HG03565 (cell line): ENCODE results near the gene MSH5.
A peak's percentile ranks its signal among the peaks of the same experiment; 100 is the strongest.

Source experiments
- ATAC-seq: cut with Tn5 transposase; IDR thresholded peaks from one replicate; pipeline ENCODE4 v1.9.1; 2021; ENCODE audit warnings: mild to moderate bottlenecking, moderate library complexity; ENCODE audit not compliant: unreplicated experiment

MSH5 gene

DNA sequence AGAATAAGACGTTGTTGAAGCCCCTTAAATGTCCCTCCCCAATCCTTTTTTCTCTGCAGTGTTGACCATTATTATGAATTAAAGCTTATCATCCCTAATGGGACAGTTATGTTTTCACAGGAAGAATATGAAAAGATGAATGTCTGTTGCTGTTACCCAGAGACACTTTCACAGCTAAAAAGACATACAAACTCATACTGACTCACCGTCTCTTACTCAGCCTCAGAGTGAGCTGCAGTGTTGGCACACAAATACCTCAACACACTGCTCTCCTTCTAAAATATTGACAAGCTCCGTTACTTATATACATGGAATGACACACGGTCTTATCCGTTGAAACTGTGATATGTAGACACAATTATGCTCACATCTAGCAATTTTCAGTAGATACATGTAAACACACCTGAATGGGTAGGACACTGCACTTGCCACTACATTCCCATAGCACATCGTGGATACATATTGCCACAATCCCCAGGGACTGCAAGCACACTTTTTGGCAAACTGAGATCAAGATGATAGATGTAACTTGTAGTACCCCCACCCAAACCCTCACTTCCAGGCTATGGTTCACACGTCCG lies 13.0 kb downstream of the MSH5 start:
- no peak for ATAC-seq

DNA sequence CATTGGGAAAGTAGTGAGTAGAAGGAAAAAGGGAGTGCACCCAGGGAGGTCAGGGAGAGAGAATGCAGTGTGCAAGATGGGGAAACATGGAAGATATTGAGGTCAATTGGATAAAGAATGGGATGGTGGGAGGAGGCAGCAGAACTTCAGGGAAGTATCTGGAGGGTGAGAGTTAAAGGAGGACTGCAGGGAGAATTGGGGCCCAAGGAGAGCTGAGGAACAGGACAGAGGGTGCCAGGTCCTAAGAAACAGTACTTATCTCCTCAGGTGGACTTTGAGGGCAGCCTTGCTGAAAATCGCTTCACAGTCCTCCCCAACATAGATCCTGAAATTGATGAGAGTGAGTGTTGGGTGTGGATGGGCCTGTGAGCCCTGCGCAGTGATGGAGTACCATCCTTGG lies 18.5 kb downstream of the MSH5 start:
- no peak for ATAC-seq

DNA sequence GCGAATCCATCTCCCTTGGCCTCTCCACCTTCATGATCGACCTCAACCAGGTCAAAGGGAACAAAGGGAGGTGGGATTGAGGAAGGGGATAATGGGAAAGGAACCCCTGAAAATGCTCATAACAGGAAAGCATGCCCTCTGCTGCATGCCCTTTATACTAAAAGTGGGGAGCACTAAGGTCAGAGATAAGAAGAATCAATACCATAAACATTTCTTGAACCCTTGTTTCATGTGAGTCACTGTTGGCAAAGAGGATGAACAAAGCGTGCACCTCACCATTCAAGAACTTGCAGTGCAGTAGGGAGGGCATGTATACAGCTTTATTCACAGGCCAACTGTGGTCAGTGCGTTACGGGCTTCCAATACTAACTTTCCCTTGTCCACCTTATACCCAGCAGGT lies 21.0 kb downstream of the MSH5 start:
- ATAC-seq = no peak

DNA sequence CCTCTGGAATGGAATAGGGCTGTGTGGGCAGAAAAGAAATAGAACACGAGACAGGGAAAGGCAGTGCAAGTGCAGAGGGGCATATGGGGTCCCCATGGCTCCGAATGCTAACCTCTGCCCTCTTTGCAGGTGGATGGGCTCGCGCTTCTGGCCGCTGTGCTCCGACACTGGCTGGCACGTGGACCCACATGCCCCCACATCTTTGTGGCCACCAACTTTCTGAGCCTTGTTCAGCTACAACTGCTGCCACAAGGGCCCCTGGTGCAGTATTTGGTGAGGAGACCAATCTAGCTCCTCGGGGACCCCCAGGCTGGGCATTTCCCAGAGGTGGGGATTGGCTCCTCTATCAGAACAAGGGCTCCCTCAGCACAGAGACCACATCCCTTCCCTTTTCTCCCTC lies 21.5 kb downstream of the MSH5 start:
- no peak for ATAC-seq

DNA sequence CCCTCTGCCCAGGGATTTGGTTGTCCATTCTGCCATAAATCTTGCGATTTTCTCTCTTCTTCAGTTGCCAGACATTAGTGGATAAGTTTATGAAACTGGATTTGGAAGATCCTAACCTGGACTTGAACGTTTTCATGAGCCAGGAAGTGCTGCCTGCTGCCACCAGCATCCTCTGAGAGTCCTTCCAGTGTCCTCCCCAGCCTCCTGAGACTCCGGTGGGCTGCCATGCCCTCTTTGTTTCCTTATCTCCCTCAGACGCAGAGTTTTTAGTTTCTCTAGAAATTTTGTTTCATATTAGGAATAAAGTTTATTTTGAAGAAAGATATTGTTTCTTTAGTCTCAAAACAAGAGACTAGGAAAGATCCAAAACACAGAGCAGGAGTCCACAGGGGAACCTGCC lies 22.6 kb downstream of the MSH5 start, which contains the start of gene SAPCD1:
Gene SAPCD1, plus strand, starts transcription at position 301 of the 400 bp plus-strand sequence. CDS start 399 bp downstream, outside the sequence.
- no peak for ATAC-seq

DNA sequence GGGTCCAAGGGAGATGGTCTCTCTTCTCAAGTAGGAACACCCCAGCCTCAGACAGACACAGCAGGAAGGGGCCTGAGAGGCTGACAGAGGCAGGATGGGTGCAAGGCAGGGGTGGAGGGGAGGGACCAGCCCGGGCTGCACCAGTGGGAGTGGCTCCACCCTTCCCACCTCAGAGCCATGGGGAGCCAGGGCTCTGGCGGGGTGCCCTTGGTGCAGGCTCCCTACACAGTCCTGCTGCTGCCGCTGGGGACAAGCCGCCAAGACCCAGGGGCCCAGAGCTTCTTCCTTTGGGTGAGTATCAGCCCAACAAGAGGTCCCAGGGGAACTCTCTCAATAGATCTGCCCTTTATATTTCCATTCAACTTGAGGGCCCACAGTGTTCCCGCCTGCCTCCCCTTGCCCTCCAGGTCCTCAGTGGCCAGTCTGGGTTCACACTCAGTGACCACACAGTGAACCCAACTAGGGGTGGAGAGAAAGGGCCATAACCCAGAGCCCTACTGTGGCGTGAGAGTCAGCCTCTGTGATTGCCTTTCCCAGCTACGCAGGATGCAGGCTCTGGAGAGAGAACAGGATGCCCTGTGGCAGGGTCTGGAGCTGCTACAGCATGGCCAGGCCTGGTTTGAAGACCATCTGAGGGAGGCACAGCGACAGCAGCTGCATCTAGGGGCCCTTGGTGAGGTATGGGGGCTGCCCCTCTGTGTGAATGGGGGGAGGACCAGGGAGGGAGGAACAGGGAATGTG lies 23.2 kb downstream of the MSH5 start:
- ATAC-seq = no peak

DNA sequence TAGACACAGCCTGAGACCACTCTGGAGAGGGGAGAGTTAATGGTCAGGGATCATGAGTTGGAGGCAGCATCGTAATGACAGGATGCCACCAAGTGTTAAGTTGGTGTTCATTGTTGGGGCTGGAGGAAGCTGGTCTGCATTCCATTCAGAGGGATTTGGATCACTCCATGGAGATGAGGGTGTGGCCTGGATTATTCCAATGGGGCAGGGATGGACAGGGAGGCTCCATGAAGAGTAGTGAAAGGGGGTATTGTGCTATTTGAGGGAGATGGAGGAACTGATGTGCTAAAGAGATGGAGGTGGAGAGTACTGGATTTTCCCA lies 23.8 kb downstream of the MSH5 start:
- no peak for ATAC-seq

DNA sequence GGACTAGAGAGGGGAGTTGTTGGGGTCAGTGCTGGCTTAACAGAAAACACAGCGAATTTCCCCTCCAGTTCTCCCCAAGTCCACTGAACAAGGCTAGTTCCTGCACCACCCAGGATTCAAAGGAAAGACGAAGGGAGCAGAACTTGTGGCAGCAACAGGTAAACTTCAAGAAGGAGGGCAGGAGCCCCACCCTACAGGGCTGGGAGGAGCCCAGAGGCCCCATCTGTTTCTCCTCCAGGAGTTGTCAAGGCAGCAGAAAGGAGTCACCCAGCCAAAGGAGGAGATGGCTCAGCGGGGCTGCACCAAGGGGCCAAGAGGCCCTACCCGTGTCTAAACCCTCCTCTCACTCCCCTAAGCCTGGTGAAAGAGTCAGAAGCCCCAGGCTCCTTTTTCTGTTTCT lies 24.4 kb downstream of the MSH5 start:
- no peak for ATAC-seq

DNA sequence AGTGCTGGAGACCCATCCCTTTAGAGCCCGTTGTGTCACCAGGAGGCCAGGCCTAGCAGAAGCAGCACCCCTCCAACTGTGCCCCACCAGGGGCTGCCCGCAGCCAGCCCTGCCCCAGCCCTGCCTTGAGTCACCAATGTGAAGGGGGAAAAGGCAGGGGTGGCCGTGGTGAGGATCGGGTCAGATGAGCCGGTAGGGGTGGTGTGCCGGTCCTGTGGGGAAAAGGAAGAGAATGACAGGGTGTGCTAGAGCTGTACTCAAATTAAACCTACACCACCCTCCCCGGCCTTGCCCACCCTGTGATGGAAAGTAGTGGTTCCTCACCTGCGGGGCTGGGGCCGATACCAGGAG lies 25.7 kb downstream of the MSH5 start:
- ATAC-seq = no peak

DNA sequence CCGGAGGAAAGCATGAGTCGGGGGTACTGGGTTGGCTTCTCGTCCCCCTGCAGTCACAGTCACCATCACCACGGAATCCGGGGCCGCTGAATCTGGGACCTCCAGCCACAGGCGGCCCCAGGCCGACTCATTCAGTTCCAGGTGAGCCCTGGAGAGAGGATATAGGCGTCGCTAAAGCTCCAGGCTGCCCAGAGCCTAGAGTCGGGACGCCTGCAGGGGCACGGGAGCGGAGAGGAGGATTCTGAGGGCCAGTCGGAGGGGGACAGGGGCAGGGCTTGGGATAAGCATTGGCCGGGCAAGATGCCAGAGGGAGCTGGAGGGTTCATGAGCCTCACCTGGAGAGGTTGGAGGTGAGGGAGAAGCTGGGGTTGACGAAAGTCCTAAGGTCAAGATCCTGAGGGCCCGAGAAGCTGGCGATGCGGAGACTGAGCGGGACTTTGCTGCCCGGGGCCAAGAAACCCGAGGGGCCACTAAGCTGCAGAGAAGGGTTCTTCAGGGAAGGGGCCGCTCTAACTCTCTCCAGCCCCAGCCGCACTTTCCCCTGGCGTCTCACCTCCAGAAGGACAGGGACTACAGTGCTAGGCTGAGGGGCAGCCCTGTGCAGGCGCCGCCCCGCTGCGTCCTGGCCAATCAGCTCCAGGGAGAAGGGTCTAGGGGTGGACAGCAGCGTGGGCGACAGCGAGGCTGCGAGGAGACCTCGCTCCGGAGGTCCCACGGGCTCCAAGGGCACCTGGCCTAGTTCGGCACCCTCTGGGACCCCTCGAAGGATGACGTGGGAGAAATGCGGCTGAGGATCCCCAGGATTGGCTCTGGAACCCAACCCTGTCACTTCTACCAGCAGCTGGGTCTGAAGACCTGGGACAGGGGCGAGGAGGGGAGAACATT lies 26.3 kb downstream of the MSH5 start:
- no peak for ATAC-seq

DNA sequence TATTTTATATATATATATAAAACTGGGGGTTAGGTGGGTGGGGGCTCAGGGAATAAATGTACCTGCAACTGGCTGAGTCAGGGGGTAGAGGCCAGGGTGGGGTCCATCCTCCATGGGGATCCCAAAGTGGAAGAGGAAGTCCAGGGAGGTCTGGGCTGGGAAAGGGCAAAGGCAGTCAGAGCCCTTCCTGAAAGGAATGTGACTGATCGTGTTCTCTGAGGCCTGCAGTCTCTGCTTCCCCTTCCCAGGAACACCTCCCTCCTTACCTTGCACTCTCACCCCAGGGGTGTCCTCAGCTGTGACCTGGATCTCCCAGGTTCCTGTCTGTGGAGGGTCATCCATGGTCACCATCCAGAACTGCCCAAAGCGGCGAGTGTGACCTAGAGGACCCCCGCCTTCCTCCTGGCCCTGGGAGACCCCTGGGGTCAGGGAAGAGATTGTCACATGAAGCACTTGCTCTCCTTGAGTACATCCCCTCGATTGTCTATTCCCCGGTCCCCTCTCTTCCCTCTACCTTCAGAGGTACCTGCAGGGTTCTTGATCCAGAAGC lies 27.4 kb downstream of the MSH5 start:
- no peak for ATAC-seq

DNA sequence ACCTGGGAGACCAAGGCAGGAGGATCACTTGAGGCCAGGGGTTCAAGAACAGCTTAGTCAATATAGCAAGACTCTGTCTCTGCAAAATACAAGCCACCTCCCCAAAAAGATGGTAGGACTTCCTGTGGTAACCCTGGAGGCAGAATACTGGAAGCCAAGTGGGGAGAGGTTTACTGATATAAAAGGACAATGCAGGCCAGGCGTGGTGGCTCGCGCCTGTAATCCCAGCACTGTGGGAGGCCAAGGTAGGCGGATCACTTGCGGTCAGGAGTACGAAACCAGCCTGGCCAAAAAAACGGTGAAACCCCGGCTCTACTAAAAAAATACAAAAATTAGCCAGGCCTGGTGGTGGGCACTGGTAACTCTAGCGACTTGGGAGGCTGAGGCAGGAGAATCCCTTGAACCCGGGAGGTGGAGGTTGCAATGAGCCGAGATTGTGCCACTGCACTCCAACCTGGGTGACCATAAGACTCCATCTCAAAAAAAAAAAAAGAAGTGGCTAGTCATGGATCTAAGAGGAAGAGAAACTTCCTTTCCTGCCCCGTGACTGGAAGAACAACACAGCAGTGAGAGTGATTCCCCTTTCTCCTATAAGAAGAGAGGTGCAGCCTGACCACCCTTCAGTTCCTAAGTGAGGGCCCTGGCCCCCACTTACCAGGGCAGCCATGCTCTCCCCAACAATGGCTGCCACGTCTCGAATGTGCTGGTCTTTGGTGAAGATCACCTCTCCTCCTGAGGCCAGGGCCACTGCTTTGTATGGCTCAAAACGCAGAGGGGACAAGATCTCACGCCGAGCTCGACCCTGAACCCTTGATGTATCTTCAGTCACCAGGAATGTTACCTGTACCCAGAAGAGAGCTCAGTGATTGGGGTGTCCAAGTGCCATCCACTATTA lies 28.8 kb downstream of the MSH5 start:
- no peak for ATAC-seq

DNA sequence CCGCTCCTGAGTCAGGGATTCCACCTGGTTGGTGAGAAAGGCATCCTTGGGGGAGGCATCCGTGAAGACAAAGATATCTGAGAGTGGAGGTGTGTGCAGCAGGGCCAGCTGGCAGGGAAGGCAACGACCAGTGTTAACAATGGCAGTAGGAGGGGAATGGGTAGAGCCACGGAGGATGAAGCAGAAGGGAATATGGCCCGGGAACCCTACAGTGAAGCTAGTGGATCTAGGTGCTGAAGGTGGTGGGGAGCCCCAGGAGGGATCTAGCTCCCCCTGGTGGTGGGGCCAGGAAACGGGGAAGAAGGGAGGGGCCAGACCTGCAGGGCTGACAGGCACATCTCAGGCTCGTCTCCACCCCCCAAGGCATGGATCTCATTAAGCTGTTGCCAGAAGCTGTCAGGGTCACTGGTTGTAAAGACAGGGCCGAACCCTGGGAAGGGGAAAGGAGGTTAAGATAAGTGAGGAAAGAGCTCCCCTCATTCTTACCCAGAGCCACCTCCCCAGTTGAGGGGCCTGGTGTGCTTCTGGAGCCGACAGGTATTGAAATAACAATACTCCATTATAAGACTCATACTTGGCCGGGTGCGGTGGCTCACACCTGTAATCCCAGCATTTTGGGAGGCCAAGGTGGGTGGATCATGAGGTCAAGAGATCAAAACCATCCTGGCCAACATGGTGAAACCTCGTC lies 30.0 kb downstream of the MSH5 start:
- ATAC-seq = no peak

DNA sequence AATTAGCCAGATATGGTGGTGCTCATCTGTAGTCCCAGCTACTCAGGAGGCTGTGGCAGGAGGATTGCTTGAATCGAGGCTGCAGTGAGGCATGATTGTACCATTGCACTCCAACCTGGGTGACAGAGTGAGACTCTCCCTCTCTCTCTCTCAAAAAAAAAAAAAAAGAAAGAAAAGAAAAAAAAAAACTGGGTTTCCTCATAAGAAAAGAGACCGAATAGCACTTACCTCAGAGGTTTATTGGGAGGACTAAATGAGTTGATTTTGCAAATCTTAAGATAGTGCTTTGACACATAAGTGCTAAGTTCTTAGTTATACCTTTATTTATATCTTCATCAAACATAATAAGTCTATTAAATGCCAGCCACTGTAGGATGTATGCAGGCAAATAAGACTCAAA lies 31.1 kb downstream of the MSH5 start:
- no peak for ATAC-seq

DNA sequence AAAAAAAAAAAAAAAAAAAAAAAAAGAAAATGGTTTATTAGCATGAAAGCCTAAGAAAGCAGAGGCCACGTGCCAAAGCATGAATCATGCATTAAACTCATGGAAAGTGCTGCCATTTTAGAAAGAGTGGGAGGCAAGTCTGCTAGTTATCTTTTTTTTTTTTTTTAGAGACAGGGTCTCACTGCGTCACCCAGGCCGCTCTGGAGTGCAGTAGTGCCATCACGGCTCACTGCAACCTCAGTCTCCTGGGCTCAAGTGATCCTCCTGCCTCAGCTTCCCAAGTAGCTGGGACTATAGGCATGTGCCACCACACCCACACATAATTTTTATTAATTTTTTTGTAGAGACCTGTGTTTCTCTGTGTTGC lies 32.2 kb downstream of the MSH5 start:
- ATAC-seq = no peak

DNA sequence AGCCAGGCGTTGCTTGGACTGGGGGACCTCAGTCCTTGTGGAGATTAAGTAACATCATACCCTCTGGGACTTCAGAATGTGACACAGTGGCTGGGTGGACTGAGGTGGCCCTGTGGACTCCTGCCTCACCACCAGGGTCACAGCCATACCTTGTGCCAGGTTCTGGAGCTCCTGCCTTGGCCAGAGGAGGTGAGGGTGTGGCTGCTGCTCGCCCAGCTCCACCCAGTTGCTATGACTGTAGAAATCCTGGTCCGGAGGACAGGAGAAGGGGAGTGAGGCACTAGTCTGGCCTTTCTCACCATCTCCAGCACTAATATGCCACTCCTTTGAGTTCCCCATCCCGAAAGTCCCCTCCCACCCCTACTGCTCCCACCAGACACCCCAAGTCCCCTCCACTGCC lies 35.4 kb downstream of the MSH5 start:
- no peak for ATAC-seq

DNA sequence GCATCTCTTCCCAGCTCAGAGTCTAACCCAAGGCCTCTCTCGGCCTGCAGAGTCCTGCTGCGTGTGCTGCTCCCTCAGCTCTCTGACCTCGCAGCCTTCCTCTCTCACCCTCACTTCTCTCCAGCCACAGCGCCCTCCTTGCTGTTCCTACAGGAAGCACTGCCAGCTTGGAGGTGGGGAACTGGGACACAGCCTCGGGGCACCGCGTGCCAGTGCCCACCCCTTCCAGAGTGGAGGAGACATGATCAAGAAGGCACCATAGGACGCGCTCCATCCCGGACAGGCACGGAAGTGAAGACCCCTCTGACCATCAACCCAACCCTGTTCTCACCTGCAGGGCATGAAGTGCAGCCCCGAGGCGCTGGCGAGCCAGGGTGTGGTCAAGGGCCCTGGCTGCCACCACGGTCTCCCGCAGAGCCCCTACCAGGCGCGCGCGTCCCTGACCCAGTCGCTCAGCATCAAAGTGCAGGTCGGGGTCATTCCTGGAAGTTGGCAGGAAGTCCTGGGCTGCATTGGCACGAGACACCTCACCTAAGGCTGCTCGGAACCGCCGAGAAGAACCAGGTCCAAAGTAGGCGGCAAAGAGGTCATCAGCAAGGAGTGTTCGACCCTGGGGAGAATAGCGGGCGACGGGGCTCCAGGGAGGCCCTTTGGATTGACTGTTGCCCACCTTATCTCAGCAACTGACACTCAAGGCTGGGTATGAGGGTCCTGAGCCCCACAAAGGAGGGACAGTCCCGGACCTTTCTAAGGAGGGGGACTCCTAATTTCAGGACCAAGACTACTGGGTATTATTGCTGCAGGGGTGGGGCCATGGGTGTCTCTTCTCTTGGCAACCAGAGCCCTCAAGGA lies 36.1 kb downstream of the MSH5 start:
- ATAC-seq = no peak

DNA sequence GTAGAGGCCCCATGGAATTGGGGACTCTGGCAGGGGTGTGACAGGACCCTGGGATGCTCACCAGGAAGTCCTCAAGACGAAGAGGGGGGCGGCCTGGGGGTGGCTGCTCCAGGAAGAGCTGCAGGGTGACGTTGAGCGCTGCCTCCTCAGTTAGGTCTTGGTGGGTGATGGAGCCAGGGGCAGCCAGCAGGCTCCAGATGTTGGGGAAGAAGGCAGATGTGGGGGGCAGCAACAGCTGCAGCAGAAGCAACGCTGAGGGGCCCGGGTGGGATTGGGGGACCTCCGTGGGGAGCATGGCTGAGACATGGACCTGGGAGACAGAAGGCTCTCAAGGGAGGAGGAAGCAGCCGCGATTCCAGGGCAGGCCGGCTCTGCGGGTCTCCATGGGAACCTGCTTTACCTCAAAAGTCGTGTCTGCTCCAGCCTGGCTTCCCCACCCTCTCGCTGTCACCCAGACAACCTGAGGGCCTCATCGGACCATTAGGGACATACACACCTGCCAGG lies 36.7 kb downstream of the MSH5 start:
- ATAC-seq = no peak

DNA sequence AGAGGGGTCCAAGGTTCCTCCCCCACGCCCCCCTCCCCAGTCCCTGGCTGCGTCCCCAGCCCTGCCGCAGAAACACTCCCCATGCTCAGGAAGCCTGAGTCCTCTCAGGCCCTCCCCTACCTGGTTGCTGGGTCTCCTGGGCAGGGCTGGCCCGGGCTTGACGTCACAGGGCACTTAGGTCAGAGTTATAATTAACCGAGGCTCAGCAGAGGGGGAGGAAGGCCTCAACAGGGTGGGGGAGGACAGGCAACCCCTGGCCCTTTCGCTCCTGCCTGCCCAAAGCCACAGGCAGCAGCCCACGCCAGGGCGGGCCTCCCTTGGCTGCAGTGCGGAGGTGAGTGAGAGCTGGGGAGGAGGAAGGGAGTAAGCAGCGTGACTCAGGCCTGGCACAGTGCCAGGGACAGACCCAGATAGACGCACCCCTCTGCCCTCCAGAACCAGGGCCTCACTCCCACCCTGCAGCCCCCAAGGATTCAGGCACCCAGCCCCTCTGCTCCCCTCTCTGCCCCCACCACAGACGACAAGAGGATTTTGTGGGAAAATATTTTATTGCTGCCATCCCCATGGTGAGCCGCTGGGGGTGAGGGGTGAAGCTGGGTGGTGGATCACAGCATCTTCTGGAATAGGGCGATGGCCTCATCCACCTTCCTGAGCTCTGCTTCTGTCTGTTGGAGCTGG lies 37.3 kb downstream of the MSH5 start, which contains the start of gene VWA7:
Gene VWA7, minus strand, starts transcription at position 340 of the 678 bp plus-strand sequence. CDS start 549 bp downstream, outside the sequence.
- ATAC-seq = peak; percentile 71
